OCI-LY3 (cell line): ENCODE measurements around the gene MTA1.

Experiments
- H2AFZ ChIP-seq: fragments of 200-600, 300-600 bp; shearing (Covaris generic); 2 replicates; pipeline ENCODE4 v1.6.0; 2014; ENCODE audit warnings: antibody characterized with exemption, low read depth, low read length
- H3K27ac ChIP-seq: fragments of 200-600, 300-600 bp; sonication (generic); 2 replicates; pipeline ENCODE4 v1.5.1; 2014; ENCODE audit warnings: mild to moderate bottlenecking, low read length, moderate library complexity, mixed read lengths
- H3K27me3 ChIP-seq: fragments of 200-600, 300-600 bp; sonication (generic); 2 replicates; pipeline ENCODE4 v1.6.1; 2014; ENCODE audit warnings: low read depth, low read length, mixed read lengths
- H3K36me3 ChIP-seq: fragments of 200-600, 300-600 bp; sonication (generic); replicated peaks from 2 replicates; pipeline ENCODE3; 2014; ENCODE audit warnings: low read depth, low read length, mixed read lengths
- H3K4me1 ChIP-seq: fragments of 300-600, 200-600 bp; sonication (generic); 2 replicates; pipeline ENCODE4 v1.6.1; 2014; ENCODE audit warnings: low read length, mixed read lengths
- H3K4me2 ChIP-seq: fragments of 200-600, 300-600 bp; sonication (generic); 2 replicates; pipeline ENCODE4 v1.6.1; 2014; ENCODE audit warnings: low read length, mixed read lengths
- H3K4me3 ChIP-seq: fragments of 300-600, 200-600 bp; sonication (generic); 2 replicates; pipeline ENCODE4 v1.5.1; 2014; ENCODE audit warnings: antibody characterized with exemption, mild to moderate bottlenecking, low read length, moderate library complexity
- H3K79me2 ChIP-seq: fragments of 300-600, 200-600 bp; shearing (Covaris generic); 2 replicates; pipeline ENCODE4 v1.6.1; 2014; ENCODE audit warnings: mild to moderate bottlenecking, low read length, mixed read lengths
- H3K9ac ChIP-seq: fragments of 300-600, 200-600 bp; shearing (Covaris generic); 2 replicates; pipeline ENCODE4 v1.6.0; 2014; ENCODE audit warnings: mild to moderate bottlenecking, low read length, moderate library complexity
- H3K9me3 ChIP-seq: fragments of 200-600, 300-600 bp; shearing (Covaris generic); 2 replicates; pipeline ENCODE4 v1.6.1; 2014; ENCODE audit warnings: low read length, mixed read lengths; ENCODE audit not compliant: insufficient read depth
- H4K20me1 ChIP-seq: fragments of 200-600, 300-600 bp; sonication (generic); 2 replicates; pipeline ENCODE4 v1.6.1; 2016; ENCODE audit warnings: low read length, mixed read lengths; ENCODE audit not compliant: insufficient read depth
- EZH2phosphoT487 ChIP-seq: fragments of 200-600 bp; shearing (Covaris generic); IDR thresholded peaks from 2 replicates; pipeline ENCODE4 v1.6.1; 2018; ENCODE audit warnings: antibody characterized with exemption, mixed run types, low read depth
- TF ChIP-seq, protein P1 (sequence below): fragments of 200-600, 300-600 bp; sonication (generic); IDR thresholded peaks from 2 replicates; pipeline ENCODE4 v1.5.1; 2014; ENCODE audit warnings: antibody characterized with exemption, low read length, low read depth

The MTA1 gene

GRCh38 chr14:105432657-105433056, 13.0 kb downstream of the MTA1 start:
- Histone ChIP-seq H3K27me3 (no peaks in the 10 kb centered on the region), H3K79me2 (peaks cover 93% of the 10 kb centered on the region), H4K20me1 (peaks cover 69% of the 10 kb centered on the region), H3K9ac (no peak overlapping the region), H3K27ac (no peak overlapping the region), H3K9me3 (no peaks in the 10 kb centered on the region), H3K4me1 (no peaks in the 10 kb centered on the region), H3K36me3 (peaks cover 33% of the 10 kb centered on the region), H2AFZ (no peak overlapping the region), H3K4me2 (no peak overlapping the region), H3K4me3 (no peak overlapping the region)
- TF ChIP-seq, protein P1, sequence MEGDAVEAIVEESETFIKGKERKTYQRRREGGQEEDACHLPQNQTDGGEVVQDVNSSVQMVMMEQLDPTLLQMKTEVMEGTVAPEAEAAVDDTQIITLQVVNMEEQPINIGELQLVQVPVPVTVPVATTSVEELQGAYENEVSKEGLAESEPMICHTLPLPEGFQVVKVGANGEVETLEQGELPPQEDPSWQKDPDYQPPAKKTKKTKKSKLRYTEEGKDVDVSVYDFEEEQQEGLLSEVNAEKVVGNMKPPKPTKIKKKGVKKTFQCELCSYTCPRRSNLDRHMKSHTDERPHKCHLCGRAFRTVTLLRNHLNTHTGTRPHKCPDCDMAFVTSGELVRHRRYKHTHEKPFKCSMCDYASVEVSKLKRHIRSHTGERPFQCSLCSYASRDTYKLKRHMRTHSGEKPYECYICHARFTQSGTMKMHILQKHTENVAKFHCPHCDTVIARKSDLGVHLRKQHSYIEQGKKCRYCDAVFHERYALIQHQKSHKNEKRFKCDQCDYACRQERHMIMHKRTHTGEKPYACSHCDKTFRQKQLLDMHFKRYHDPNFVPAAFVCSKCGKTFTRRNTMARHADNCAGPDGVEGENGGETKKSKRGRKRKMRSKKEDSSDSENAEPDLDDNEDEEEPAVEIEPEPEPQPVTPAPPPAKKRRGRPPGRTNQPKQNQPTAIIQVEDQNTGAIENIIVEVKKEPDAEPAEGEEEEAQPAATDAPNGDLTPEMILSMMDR: no peak
- no peak for TF ChIP-seq EZH2phosphoT487

DNA sequence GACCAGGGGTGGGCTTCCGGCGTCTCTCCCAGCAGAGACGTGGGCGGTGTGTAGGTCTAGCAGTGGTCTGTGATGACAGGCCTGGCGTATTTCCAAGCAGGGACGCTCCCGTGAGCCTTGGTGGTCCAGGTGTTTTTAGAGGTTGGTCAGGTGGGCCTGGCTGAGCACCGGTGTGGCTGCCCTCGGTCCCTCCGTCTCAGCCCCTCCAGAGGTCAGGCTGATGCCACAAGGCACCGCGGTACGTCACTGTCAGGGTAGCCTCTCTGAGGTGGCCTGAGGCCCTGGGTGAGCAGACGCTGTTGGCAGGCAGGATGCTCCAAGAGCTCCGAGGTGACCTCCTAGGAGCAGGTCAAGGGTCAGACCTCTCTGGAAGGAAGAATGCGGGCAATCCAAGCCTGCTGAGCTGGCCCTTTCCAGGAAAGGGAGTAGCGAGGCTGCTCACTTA, 13.6 kb downstream of the MTA1 start:
- H3K4me3 ChIP-seq: no peak overlapping the region
- no peak overlapping the region for H2AFZ ChIP-seq
- no peak overlapping the region for H3K27ac ChIP-seq
- peaks cover 29% of the 10 kb centered on the region for H3K36me3 ChIP-seq
- no peak overlapping the region for H3K4me2 ChIP-seq
- no peaks in the 10 kb centered on the region for H3K9me3 ChIP-seq
- H3K9ac ChIP-seq: no peak overlapping the region
- H3K79me2 ChIP-seq: peaks cover 93% of the 10 kb centered on the region
- no peaks in the 10 kb centered on the region for H3K27me3 ChIP-seq
- H4K20me1 ChIP-seq: peaks cover 71% of the 10 kb centered on the region
- no peaks in the 10 kb centered on the region for H3K4me1 ChIP-seq
- TF ChIP-seq, protein P1: no peak
- no peak for TF ChIP-seq EZH2phosphoT487

GRCh38 chr14:105436402-105436801, 16.8 kb downstream of the MTA1 start:
- H3K79me2 ChIP-seq: peaks cover 93% of the 10 kb centered on the region
- no peaks in the 10 kb centered on the region for H3K27me3 ChIP-seq
- no peak overlapping the region for H3K27ac ChIP-seq
- peaks cover 14% of the 10 kb centered on the region for H3K36me3 ChIP-seq
- no peak overlapping the region for H3K4me2 ChIP-seq
- no peak overlapping the region for H3K9ac ChIP-seq
- H2AFZ ChIP-seq: no peak overlapping the region
- no peak overlapping the region for H3K4me3 ChIP-seq
- H3K9me3 ChIP-seq: no peaks in the 10 kb centered on the region
- TF ChIP-seq EZH2phosphoT487: no peak
- TF ChIP-seq, protein P1: no peak
- peaks cover 75% of the 10 kb centered on the region for H4K20me1 ChIP-seq
- no peaks in the 10 kb centered on the region for H3K4me1 ChIP-seq

DNA sequence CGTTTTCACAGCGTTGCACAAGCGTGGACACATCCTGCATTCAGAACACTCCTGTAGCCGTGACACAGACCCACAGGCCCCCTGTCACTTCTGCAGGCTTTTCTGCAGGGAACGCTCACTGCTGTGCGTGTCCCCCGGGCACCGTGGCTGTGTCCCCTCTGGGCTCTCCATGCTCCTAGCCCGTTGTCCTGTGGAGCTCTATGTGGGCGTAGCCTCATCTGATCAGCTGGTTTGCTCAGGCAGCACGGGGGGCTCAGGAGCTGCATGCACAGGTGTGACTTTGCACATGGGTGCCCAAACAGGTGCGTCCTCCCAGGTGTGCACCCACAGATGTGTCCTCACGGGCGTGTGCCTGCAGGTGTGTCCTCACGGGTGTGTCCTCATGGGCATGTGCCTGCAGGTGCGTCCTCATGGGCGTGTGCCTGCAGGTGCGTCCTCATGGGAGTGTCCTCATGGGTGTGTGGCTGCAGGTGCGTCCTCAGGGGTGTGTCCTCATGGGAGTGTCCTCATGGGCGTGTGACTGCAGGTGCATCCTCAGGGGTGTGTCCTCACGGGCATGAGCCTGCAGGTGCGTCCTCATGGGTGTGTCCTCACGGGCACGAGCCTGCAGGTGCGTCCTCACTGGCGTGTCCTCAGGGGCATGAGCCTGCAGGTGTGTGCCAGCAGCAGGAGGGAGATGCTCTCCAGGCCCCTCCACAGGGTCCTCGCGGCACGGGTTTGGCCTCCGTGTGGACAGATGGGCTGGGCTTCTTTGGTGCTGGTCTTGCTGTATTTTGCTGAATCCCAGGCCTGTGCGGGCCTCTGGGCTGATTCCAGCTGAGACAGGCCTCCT, 17.5 kb downstream of the MTA1 start:
- H2AFZ ChIP-seq: no peak overlapping the region
- peaks cover 74% of the 10 kb centered on the region for H4K20me1 ChIP-seq
- no peak overlapping the region for H3K9ac ChIP-seq
- no peak overlapping the region for H3K4me3 ChIP-seq
- H3K4me2 ChIP-seq: no peak overlapping the region
- H3K36me3 ChIP-seq: peaks cover 14% of the 10 kb centered on the region
- H3K9me3 ChIP-seq: no peaks in the 10 kb centered on the region
- H3K79me2 ChIP-seq: peaks cover 86% of the 10 kb centered on the region
- H3K27me3 ChIP-seq: no peaks in the 10 kb centered on the region
- no peak for TF ChIP-seq EZH2phosphoT487
- TF ChIP-seq, protein P1: no peak
- no peak overlapping the region for H3K27ac ChIP-seq
- no peaks in the 10 kb centered on the region for H3K4me1 ChIP-seq
